ENCODE results near the gene RHEB.

Gene RHEB

GRCh38 chr7:151519765-151520418 lies at the start of gene RHEB:
RHEB (minus strand) TSS chr7:151519895; CDS start chr7:151519511, 384 bp downstream.
- Mint-ChIP-seq H3K36me3 (peaks cover 3% of the 10 kb centered on the region), H3K9me3 (no peaks in the 10 kb centered on the region), H3K4me3 (peak within 1 kb of the TSS; percentile 81), H3K4me1 (peaks cover 27% of the 10 kb centered on the region), H3K27ac (peak within 1 kb of the TSS; percentile 94), H3K27me3 (no peaks in the 10 kb centered on the region)
- DNase-seq (ENCODE audit: low spot score in 2 of 2) (peak; percentile 92 to 98), ATAC-seq (ENCODE audit: low read depth) (peak; percentile 78)

GRCh38 chr7:151566897-151567320 lies 47.2 kb upstream of the RHEB start:
- Mint-ChIP-seq H3K36me3 (peaks cover 13% of the 10 kb centered on the region), H3K27me3 (no peaks in the 10 kb centered on the region), H3K9me3 (no peaks in the 10 kb centered on the region), H3K4me3 (no peak overlapping the region), H3K27ac (no peak overlapping the region), H3K4me1 (no peaks in the 10 kb centered on the region)
- ATAC-seq (ENCODE audit: low read depth) (no peak), DNase-seq (ENCODE audit: low spot score in 2 of 2) (no peak)

GRCh38 chr7:151565541-151565940 lies 45.8 kb upstream of the RHEB start:
- H3K36me3 Mint-ChIP-seq = peaks cover 19% of the 10 kb centered on the region
- DNase-seq (ENCODE audit: low spot score in 2 of 2) (no peak), ATAC-seq (ENCODE audit: low read depth) (no peak)
- no peaks in the 10 kb centered on the region for H3K4me1 Mint-ChIP-seq
- H3K27ac Mint-ChIP-seq = no peak overlapping the region
- H3K27me3 Mint-ChIP-seq = no peaks in the 10 kb centered on the region
- no peaks in the 10 kb centered on the region for H3K9me3 Mint-ChIP-seq
- H3K4me3 Mint-ChIP-seq = no peak overlapping the region

- Mint-ChIP-seq H3K4me3 (no peak overlapping the region), H3K27ac (no peak overlapping the region), H3K36me3 (peaks cover 28% of the 10 kb centered on the region), H3K27me3 (no peaks in the 10 kb centered on the region), H3K4me1 (no peaks in the 10 kb centered on the region), H3K9me3 (no peaks in the 10 kb centered on the region)
- no peak for DNase-seq (ENCODE audit: low spot score in 2 of 2)
- ATAC-seq (ENCODE audit: low read depth) = no peak
Measured at GRCh38 chr7:151560243-151560642, 40.5 kb upstream of the RHEB start.

GRCh38 chr7:151559557-151560183 lies 40.0 kb upstream of the RHEB start:
- H3K27me3 Mint-ChIP-seq = no peaks in the 10 kb centered on the region
- H3K9me3 Mint-ChIP-seq = no peaks in the 10 kb centered on the region
- ATAC-seq (ENCODE audit: low read depth) (no peak), DNase-seq (ENCODE audit: low spot score in 2 of 2) (no peak)
- peaks cover 28% of the 10 kb centered on the region for H3K36me3 Mint-ChIP-seq
- H3K4me1 Mint-ChIP-seq = no peaks in the 10 kb centered on the region
- H3K4me3 Mint-ChIP-seq = no peak overlapping the region
- H3K27ac Mint-ChIP-seq = no peak overlapping the region

GRCh38 chr7:151558575-151558974 lies 38.9 kb upstream of the RHEB start:
- Mint-ChIP-seq H3K36me3 (peaks cover 23% of the 10 kb centered on the region), H3K4me3 (no peak overlapping the region), H3K4me1 (no peaks in the 10 kb centered on the region), H3K9me3 (no peaks in the 10 kb centered on the region), H3K27ac (no peak overlapping the region), H3K27me3 (no peaks in the 10 kb centered on the region)
- no peak for ATAC-seq (ENCODE audit: low read depth)
- DNase-seq (ENCODE audit: low spot score in 2 of 2) = no peak

GRCh38 chr7:151556592-151556991 lies 36.9 kb upstream of the RHEB start:
- ATAC-seq (ENCODE audit: low read depth) (no peak), DNase-seq (ENCODE audit: low spot score in 2 of 2) (no peak)
- Mint-ChIP-seq H3K27ac (no peak overlapping the region), H3K4me1 (no peaks in the 10 kb centered on the region), H3K4me3 (no peak overlapping the region), H3K36me3 (peaks cover 21% of the 10 kb centered on the region), H3K27me3 (no peaks in the 10 kb centered on the region), H3K9me3 (no peaks in the 10 kb centered on the region)

- H3K27ac Mint-ChIP-seq = no peak overlapping the region
- DNase-seq (ENCODE audit: low spot score in 2 of 2) (no peak), ATAC-seq (ENCODE audit: low read depth) (no peak)
- peaks cover 6% of the 10 kb centered on the region for H3K36me3 Mint-ChIP-seq
- no peak overlapping the region for H3K4me3 Mint-ChIP-seq
- H3K4me1 Mint-ChIP-seq = no peaks in the 10 kb centered on the region
- no peaks in the 10 kb centered on the region for H3K27me3 Mint-ChIP-seq
- H3K9me3 Mint-ChIP-seq = no peaks in the 10 kb centered on the region
Measured at GRCh38 chr7:151553356-151553755, 33.7 kb upstream of the RHEB start.

- H3K9me3 Mint-ChIP-seq = no peaks in the 10 kb centered on the region
- H3K27me3 Mint-ChIP-seq = no peaks in the 10 kb centered on the region
- peaks cover 4% of the 10 kb centered on the region for H3K36me3 Mint-ChIP-seq
- ATAC-seq (ENCODE audit: low read depth) = no peak
- no peak overlapping the region for H3K27ac Mint-ChIP-seq
- DNase-seq (ENCODE audit: low spot score in 2 of 2) = no peak
- no peaks in the 10 kb centered on the region for H3K4me1 Mint-ChIP-seq
- no peak overlapping the region for H3K4me3 Mint-ChIP-seq
Measured at GRCh38 chr7:151552352-151553028, 32.8 kb upstream of the RHEB start.

GRCh38 chr7:151551820-151552219 lies 32.1 kb upstream of the RHEB start:
- H3K27ac Mint-ChIP-seq = no peak overlapping the region
- H3K36me3 Mint-ChIP-seq = peaks cover 4% of the 10 kb centered on the region
- DNase-seq (ENCODE audit: low spot score in 2 of 2) = no peak

GRCh38 chr7:151550656-151551286 lies 31.1 kb upstream of the RHEB start:
- Mint-ChIP-seq H3K4me1 (no peaks in the 10 kb centered on the region), H3K36me3 (no peaks in the 10 kb centered on the region), H3K27ac (no peak overlapping the region), H3K9me3 (no peaks in the 10 kb centered on the region), H3K27me3 (peaks cover 7% of the 10 kb centered on the region), H3K4me3 (no peak overlapping the region)
- DNase-seq (ENCODE audit: low spot score in 2 of 2) = no peak
- no peak for ATAC-seq (ENCODE audit: low read depth)

More at GRCh38 chr7:151551820-151552219, 32.1 kb upstream of the RHEB start:
- Mint-ChIP-seq H3K9me3 (no peaks in the 10 kb centered on the region), H3K4me3 (no peak overlapping the region), H3K4me1 (no peaks in the 10 kb centered on the region), H3K27me3 (peaks cover 2% of the 10 kb centered on the region)
- no peak for ATAC-seq (ENCODE audit: low read depth)

GRCh38 chr7:151549644-151550043 lies 29.9 kb upstream of the RHEB start:
- Mint-ChIP-seq H3K36me3 (no peaks in the 10 kb centered on the region), H3K4me3 (no peak overlapping the region), H3K4me1 (no peaks in the 10 kb centered on the region), H3K9me3 (no peaks in the 10 kb centered on the region), H3K27me3 (peaks cover 7% of the 10 kb centered on the region), H3K27ac (no peak overlapping the region)
- DNase-seq (ENCODE audit: low spot score in 2 of 2) (no peak), ATAC-seq (ENCODE audit: low read depth) (no peak)

- H3K27me3 Mint-ChIP-seq = peaks cover 7% of the 10 kb centered on the region
- DNase-seq (ENCODE audit: low spot score in 2 of 2) (no peak), ATAC-seq (ENCODE audit: low read depth) (no peak)
- no peaks in the 10 kb centered on the region for H3K36me3 Mint-ChIP-seq
- no peaks in the 10 kb centered on the region for H3K9me3 Mint-ChIP-seq
- H3K27ac Mint-ChIP-seq = no peak overlapping the region
- H3K4me3 Mint-ChIP-seq = no peak overlapping the region
- H3K4me1 Mint-ChIP-seq = no peaks in the 10 kb centered on the region
Measured at GRCh38 chr7:151549083-151549482, 29.4 kb upstream of the RHEB start.

- Mint-ChIP-seq H3K4me3 (no peak overlapping the region), H3K4me1 (peaks cover under 1% of the 10 kb centered on the region), H3K9me3 (no peaks in the 10 kb centered on the region), H3K27me3 (peaks cover 13% of the 10 kb centered on the region), H3K36me3 (no peaks in the 10 kb centered on the region), H3K27ac (no peak overlapping the region)
- DNase-seq (ENCODE audit: low spot score in 2 of 2) (no peak), ATAC-seq (ENCODE audit: low read depth) (no peak)
Measured at GRCh38 chr7:151544183-151544582, 24.5 kb upstream of the RHEB start.
